ENCODE data around the gene SLFNL1.
A peak's percentile ranks its signal among the peaks of the same experiment; 100 is the strongest.

SLFNL1 gene

DNA sequence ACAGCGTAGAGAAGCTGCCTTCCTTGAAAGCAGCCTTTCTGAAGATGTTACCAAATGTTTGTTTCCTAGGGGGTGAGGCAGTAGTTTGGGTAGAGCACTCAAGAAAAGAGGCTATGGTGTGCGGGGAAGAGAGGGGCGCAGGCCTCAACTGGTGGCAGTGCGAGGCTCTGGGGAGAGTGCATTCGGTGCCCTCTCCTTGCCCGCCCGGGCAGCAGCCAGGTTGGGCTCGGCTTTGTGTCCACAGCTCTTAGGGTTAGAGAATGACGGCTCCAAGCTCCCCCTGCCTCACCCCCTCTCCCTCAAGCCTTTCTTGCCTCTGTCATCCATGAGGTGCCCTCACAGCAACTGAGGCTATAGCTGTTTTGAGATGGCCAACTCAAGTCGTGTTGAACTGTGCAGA, 899 bp upstream of the SLFNL1 start:
- H3F3A ChIP-seq (ENCODE audit: low read depth): no peaks in the 10 kb centered on the region
- no peak overlapping the region for H3K4me3 ChIP-seq (ENCODE audit: low read length, poor library complexity, severe bottlenecking)
- H3K79me2 ChIP-seq (ENCODE audit: insufficient read depth, low read length): no peaks in the 10 kb centered on the region
- peaks cover 15% of the 10 kb centered on the region for H3K4me1 ChIP-seq (ENCODE audit: insufficient read depth, low read length, poor library complexity, severe bottlenecking)
- no peak overlapping the region for H3K4me2 ChIP-seq (ENCODE audit: low read depth, low read length, poor library complexity, severe bottlenecking)
- no peak overlapping the region for H2AFZ ChIP-seq (ENCODE audit: low read length)
- H3K9ac ChIP-seq (ENCODE audit: low read depth, low read length, poor library complexity, severe bottlenecking): no peak overlapping the region
- H4K20me1 ChIP-seq (ENCODE audit: insufficient read depth, low read length, poor library complexity, severe bottlenecking): no peaks in the 10 kb centered on the region
- peaks cover 32% of the 10 kb centered on the region; the same call in 1 of the 2 replicates for H3K36me3 ChIP-seq (ENCODE audit: insufficient read depth, low read length)
- no peaks in the 10 kb centered on the region for H3K9me3 ChIP-seq (ENCODE audit: insufficient read depth, low read depth, low read length)
- H3K27me3 ChIP-seq (ENCODE audit: insufficient read depth, low read length, poor library complexity, severe bottlenecking): no peaks in the 10 kb centered on the region
- no peaks in the 10 kb centered on the region for H3K9me2 ChIP-seq (replicated peaks; ENCODE audit: low read depth, low read length)
- TF ChIP-seq CTCF (conservative IDR thresholded peaks at IDR 0.05; ENCODE audit: low read length) (no peak), EZH2phosphoT487 (IDR thresholded peaks at IDR 0.05; ENCODE audit: borderline replicate concordance) (no peak)

GRCh38 chr1:41020654-41021053, 871 bp downstream of the SLFNL1 start:
- Histone ChIP-seq H3K9ac (ENCODE audit: low read depth, low read length, poor library complexity, severe bottlenecking) (peak overlapping the region; percentile 16), H3K79me2 (ENCODE audit: insufficient read depth, low read length) (no peaks in the 10 kb centered on the region), H3K4me3 (ENCODE audit: low read length, poor library complexity, severe bottlenecking) (no peak overlapping the region), H3K9me2 (replicated peaks; ENCODE audit: low read depth, low read length) (no peaks in the 10 kb centered on the region), H3K27me3 (ENCODE audit: insufficient read depth, low read length, poor library complexity, severe bottlenecking) (no peaks in the 10 kb centered on the region), H3K9me3 (ENCODE audit: insufficient read depth, low read depth, low read length) (no peaks in the 10 kb centered on the region), H4K20me1 (ENCODE audit: insufficient read depth, low read length, poor library complexity, severe bottlenecking) (no peaks in the 10 kb centered on the region), H2AFZ (ENCODE audit: low read length) (no peak overlapping the region), H3K36me3 (ENCODE audit: insufficient read depth, low read length) (peaks cover 30% of the 10 kb centered on the region; the same call in 1 of the 2 replicates), H3F3A (ENCODE audit: low read depth) (no peaks in the 10 kb centered on the region), H3K4me1 (ENCODE audit: insufficient read depth, low read length, poor library complexity, severe bottlenecking) (peaks cover 15% of the 10 kb centered on the region), H3K4me2 (ENCODE audit: low read depth, low read length, poor library complexity, severe bottlenecking) (no peak overlapping the region)
- TF ChIP-seq CTCF (conservative IDR thresholded peaks at IDR 0.05; ENCODE audit: low read length) (no peak), EZH2phosphoT487 (IDR thresholded peaks at IDR 0.05; ENCODE audit: borderline replicate concordance) (no peak)

DNA sequence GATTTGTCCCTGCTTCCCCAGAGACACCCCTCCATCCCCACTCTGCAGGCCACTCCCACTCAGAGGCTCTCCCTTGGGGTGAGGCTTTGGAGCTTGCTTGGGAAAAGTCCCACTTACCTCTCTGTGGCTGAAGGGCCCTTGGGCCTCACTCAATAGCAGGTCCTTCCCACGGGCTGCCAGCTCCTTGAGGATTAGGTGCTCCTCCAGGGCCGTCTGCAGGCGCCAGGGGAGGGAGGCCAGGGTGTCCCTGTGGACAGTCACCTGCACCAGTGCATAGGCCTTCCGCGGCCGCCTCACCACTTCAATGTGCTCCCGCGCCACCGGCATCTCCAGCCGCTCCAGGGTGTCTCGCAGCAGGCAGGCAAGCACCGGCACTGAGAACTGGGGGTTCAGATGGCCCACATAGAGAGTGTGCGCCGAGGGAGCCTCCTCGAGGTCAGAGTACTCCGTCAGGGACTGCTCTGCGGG, 1.4 kb downstream of the SLFNL1 start:
- Histone ChIP-seq H3K79me2 (ENCODE audit: insufficient read depth, low read length) (no peaks in the 10 kb centered on the region), H2AFZ (ENCODE audit: low read length) (no peak overlapping the region), H3K4me1 (ENCODE audit: insufficient read depth, low read length, poor library complexity, severe bottlenecking) (peaks cover 20% of the 10 kb centered on the region), H3K4me3 (ENCODE audit: low read length, poor library complexity, severe bottlenecking) (no peak overlapping the region), H3K9me3 (ENCODE audit: insufficient read depth, low read depth, low read length) (no peaks in the 10 kb centered on the region), H3K27me3 (ENCODE audit: insufficient read depth, low read length, poor library complexity, severe bottlenecking) (no peaks in the 10 kb centered on the region), H3K36me3 (ENCODE audit: insufficient read depth, low read length) (peaks cover 35% of the 10 kb centered on the region; the same call in 1 of the 2 replicates), H4K20me1 (ENCODE audit: insufficient read depth, low read length, poor library complexity, severe bottlenecking) (no peaks in the 10 kb centered on the region), H3F3A (ENCODE audit: low read depth) (no peaks in the 10 kb centered on the region), H3K9ac (ENCODE audit: low read depth, low read length, poor library complexity, severe bottlenecking) (no peak overlapping the region), H3K4me2 (ENCODE audit: low read depth, low read length, poor library complexity, severe bottlenecking) (no peak overlapping the region), H3K9me2 (replicated peaks; ENCODE audit: low read depth, low read length) (no peaks in the 10 kb centered on the region)
- TF ChIP-seq CTCF (conservative IDR thresholded peaks at IDR 0.05; ENCODE audit: low read length) (no peak), EZH2phosphoT487 (IDR thresholded peaks at IDR 0.05; ENCODE audit: borderline replicate concordance) (no peak)
